Cortex of kidney (tissue), 1 donor: ENCODE measurements around the gene IGSF9.

Source experiments
- DNase-seq: peaks from one replicate; lab custom pipeline; 2025; lab: John Stamatoyannopoulos, UW

IGSF9 gene

GRCh38 chr1:159944623-159945455, 574 bp downstream of the IGSF9 start:
- DNase-seq, result no peak

- DNase-seq, result no peak
These were observed 1.3 kb downstream of the IGSF9 start for GRCh38 chr1:159943908-159944622.

- DNase-seq, result no peak
These were observed 2.2 kb downstream of the IGSF9 start for GRCh38 chr1:159943278-159943640.

GRCh38 chr1:159942632-159943277, 2.7 kb downstream of the IGSF9 start:
- DNase-seq, result no peak

- DNase-seq, result no peak
These were observed 3.5 kb downstream of the IGSF9 start for GRCh38 chr1:159941591-159942560.

- no peak for DNase-seq
These were observed 4.3 kb downstream of the IGSF9 start for GRCh38 chr1:159941141-159941540.

- no peak for DNase-seq
These were observed 5.3 kb downstream of the IGSF9 start for GRCh38 chr1:159940006-159940620.

- no peak for DNase-seq
These were observed 5.8 kb downstream of the IGSF9 start for GRCh38 chr1:159939678-159940002.

- no peak for DNase-seq
These were observed 6.3 kb downstream of the IGSF9 start for GRCh38 chr1:159938905-159939677.

- no peak for DNase-seq
These were observed 7.1 kb downstream of the IGSF9 start for GRCh38 chr1:159938211-159938852.

- no peak for DNase-seq
These were observed 8.2 kb downstream of the IGSF9 start for GRCh38 chr1:159937054-159937750.

GRCh38 chr1:159936273-159936904, 9.0 kb downstream of the IGSF9 start:
- no peak for DNase-seq

- no peak for DNase-seq
These were observed 9.6 kb downstream of the IGSF9 start for GRCh38 chr1:159935719-159936272.

- no peak for DNase-seq
These were observed 10.1 kb downstream of the IGSF9 start for GRCh38 chr1:159935305-159935704.

GRCh38 chr1:159934136-159935039, 11.0 kb downstream of the IGSF9 start:
- DNase-seq, result no peak

GRCh38 chr1:159933347-159933746, 12.1 kb downstream of the IGSF9 start:
- no peak for DNase-seq
